ENCODE data around the gene NACC2. TPM values are rescaled to one million over a fixed set of nuclear protein-coding genes. Genes with fewer than 3 reads are reported as not detected.
"Not testable (repeated sequence)": the region's sequence is repeated elsewhere in the genome, so short reads cannot be mapped to it uniquely, and the experiment has no call there.

The NACC2 gene
- total RNA-seq, 2 experiments from 2014 or later: 6.0 to 6.2 TPM

GRCh38 chr9:136104488-136104800 is 9.4 kb upstream of the NACC2 start:
- Mint-ChIP-seq H3K4me3 (no peak overlapping the region), H3K27ac (no peak overlapping the region), H3K9me3 (no peaks in the 10 kb centered on the region), H3K27me3 (no peaks in the 10 kb centered on the region), H3K36me3 (ENCODE audit: low read depth) (peaks cover 4% of the 10 kb centered on the region), H3K4me1 (ENCODE audit: low read depth) (peaks cover 30% of the 10 kb centered on the region)
- ATAC-seq (no peak), DNase-seq (no peak)
- ChIA-PET POLR2A (interaction anchor here (6.9 kb wide), 1 partner anchor 9 kb away, joined by 51 read pairs; the partner anchor contains the start of gene NACC2), CTCF (interaction anchor here (1.2 kb wide), 1 partner anchor 18 kb away, joined by 3 read pairs; no protein-coding TSS in a partner anchor)
- TF ChIP-seq CTCF (IDR thresholded peaks at IDR 0.05): no peak
- intact Hi-C loops (cut with micrococcal nuclease): no loop called here

- no peak for ATAC-seq
- intact Hi-C loops (cut with micrococcal nuclease): no loop called here
- no peaks in the 10 kb centered on the region for H3K27me3 Mint-ChIP-seq
- peaks cover 4% of the 10 kb centered on the region for H3K36me3 Mint-ChIP-seq (ENCODE audit: low read depth)
- ChIA-PET CTCF (interaction anchor here (1.2 kb wide), 1 partner anchor 19 kb away, joined by 3 read pairs; no protein-coding TSS in a partner anchor), POLR2A (interaction anchor here (0.8 kb wide), 1 partner anchor 10 kb away, joined by 4 read pairs; no protein-coding TSS in a partner anchor)
- H3K4me1 Mint-ChIP-seq (ENCODE audit: low read depth): peaks cover 34% of the 10 kb centered on the region
- H3K4me3 Mint-ChIP-seq: no peak overlapping the region
- no peak overlapping the region for H3K27ac Mint-ChIP-seq
- no peak for DNase-seq
- H3K9me3 Mint-ChIP-seq: no peaks in the 10 kb centered on the region
- no peak for TF ChIP-seq CTCF (IDR thresholded peaks at IDR 0.05)
These were observed 8.8 kb upstream of the NACC2 start for GRCh38 chr9:136103651-136104487.

- POLR2A ChIA-PET: interaction anchor here (1.6 kb wide), 1 partner anchor 11 kb away, joined by 5 read pairs; no protein-coding TSS in a partner anchor
- H3K27ac Mint-ChIP-seq; DNase-seq; H3K4me3 Mint-ChIP-seq; H3K27me3 Mint-ChIP-seq; H3K9me3 Mint-ChIP-seq; H3K36me3 Mint-ChIP-seq (ENCODE audit: low read depth); intact Hi-C loops (cut with micrococcal nuclease); ATAC-seq; CTCF ChIA-PET: not testable (repeated sequence)
- H3K4me1 Mint-ChIP-seq (ENCODE audit: low read depth): peaks cover 18% of the 10 kb centered on the region
These were observed 6.6 kb upstream of the NACC2 start for GRCh38 chr9:136101615-136102074.

- no peak overlapping the region for H3K4me3 Mint-ChIP-seq
- TF ChIP-seq CTCF (IDR thresholded peaks at IDR 0.05): no peak
- CTCF ChIA-PET: no interaction called here
- POLR2A ChIA-PET: interaction anchor here (0.5 to 1.6 kb wide), 2 partner anchors 10 to 12 kb away, joined by 3 to 5 read pairs; no protein-coding TSS in a partner anchor
- peaks cover 13% of the 10 kb centered on the region for H3K4me1 Mint-ChIP-seq (ENCODE audit: low read depth)
- peak; percentile 31 for DNase-seq
- no peaks in the 10 kb centered on the region for H3K27me3 Mint-ChIP-seq
- intact Hi-C loops (cut with micrococcal nuclease): no loop called here
- ATAC-seq: no peak
- no peak overlapping the region for H3K27ac Mint-ChIP-seq
- no peaks in the 10 kb centered on the region for H3K36me3 Mint-ChIP-seq (ENCODE audit: low read depth)
- no peaks in the 10 kb centered on the region for H3K9me3 Mint-ChIP-seq
These were observed 5.9 kb upstream of the NACC2 start for GRCh38 chr9:136100700-136101614.

GRCh38 chr9:136099542-136099941 is 4.5 kb upstream of the NACC2 start:
- intact Hi-C loops (cut with micrococcal nuclease): no loop called here
- no peaks in the 10 kb centered on the region for H3K36me3 Mint-ChIP-seq (ENCODE audit: low read depth)
- H3K27me3 Mint-ChIP-seq: no peaks in the 10 kb centered on the region
- no peak overlapping the region for H3K27ac Mint-ChIP-seq
- TF ChIP-seq CTCF (IDR thresholded peaks at IDR 0.05): no peak
- ChIA-PET CTCF (no interaction called here), POLR2A (no interaction called here)
- ATAC-seq (no peak), DNase-seq (no peak)
- peaks cover 6% of the 10 kb centered on the region for H3K4me1 Mint-ChIP-seq (ENCODE audit: low read depth)
- H3K9me3 Mint-ChIP-seq: no peaks in the 10 kb centered on the region
- no peak overlapping the region for H3K4me3 Mint-ChIP-seq

Data from activated CD8-positive, alpha-beta T cell treated with anti-CD3 and anti-CD28 coated beads for 36 hours (primary cell).